H1 (cell line): ENCODE results near the gene PLPPR3. TPM values are rescaled to one million over a fixed set of nuclear protein-coding genes. Genes with fewer than 3 reads are reported as not detected.

ENCODE experiments used
- BRCA1 ChIP-seq: IDR thresholded peaks from 2 replicates; pipeline ENCODE4 v1.6.1; 2012; ENCODE audit warnings: low read depth, low read length, improper control_type of control experiment
- CBX5 ChIP-seq: fragments of 300-800, 300-1000 bp; sonication (generic); IDR thresholded peaks from 2 replicates; pipeline ENCODE4 v1.7.1; 2016; ENCODE audit warnings: antibody characterized with exemption, low read length, low read depth
- CHD1 ChIP-seq: IDR thresholded peaks from 2 replicates; pipeline ENCODE4 v1.6.1; 2012; ENCODE audit warnings: low read depth, low read length, improper control_type of control experiment
- CTBP2 ChIP-seq: IDR thresholded peaks from 2 replicates; pipeline ENCODE4 v1.7.0; 2011; ENCODE audit warnings: borderline replicate concordance, mild to moderate bottlenecking, moderate library complexity, mixed read lengths, low read length; ENCODE audit not compliant: insufficient read depth, insufficient read length
- EGR1 ChIP-seq: IDR thresholded peaks from 2 replicates; pipeline ENCODE4 v1.6.1; 2011; ENCODE audit warnings: low read depth, low read length, borderline replicate concordance
- GABPA ChIP-seq: IDR thresholded peaks from 2 replicates; pipeline ENCODE4 v1.6.1; 2011; ENCODE audit warnings: mild to moderate bottlenecking, low read length, moderate library complexity, borderline replicate concordance; ENCODE audit not compliant: insufficient read depth
- GTF2F1 ChIP-seq: IDR thresholded peaks from 2 replicates; pipeline ENCODE4 v1.6.1; 2012; ENCODE audit warnings: low read depth, low read length, improper control_type of control experiment, borderline replicate concordance
- JUN ChIP-seq: IDR thresholded peaks from 2 replicates; pipeline ENCODE4 v1.6.1; 2011; ENCODE audit warnings: low read depth, mild to moderate bottlenecking, improper control_type of control experiment, low read length
- JUND ChIP-seq: IDR thresholded peaks from 2 replicates; pipeline ENCODE4 v1.6.1; 2011; ENCODE audit warnings: mild to moderate bottlenecking, improper control_type of control experiment, low read length
- KDM4A ChIP-seq: IDR thresholded peaks from one replicate; pipeline ENCODE4 v1.7.1; 2012; ENCODE audit warnings: low read depth, mild to moderate bottlenecking, moderate library complexity, low read length, inconsistent platforms; ENCODE audit not compliant: severe bottlenecking
- KDM5A ChIP-seq: fragments of 200-600 bp; IDR thresholded peaks from 2 replicates; pipeline ENCODE4 v1.7.1; 2012; ENCODE audit warnings: mild to moderate bottlenecking, low read length, inconsistent platforms, mixed read lengths
- NANOG ChIP-seq: IDR thresholded peaks from 2 replicates; pipeline ENCODE4 v1.6.1; 2011; ENCODE audit warnings: low read length, low read depth, mild to moderate bottlenecking, inconsistent platforms; ENCODE audit not compliant: insufficient read depth, poor library complexity, severe bottlenecking
- SAP30 ChIP-seq: fragments of 300-600 bp; sonication (generic); IDR thresholded peaks from 2 replicates; pipeline ENCODE4 v1.7.1; 2012; ENCODE audit warnings: low read length, moderate library complexity, mild to moderate bottlenecking, inconsistent platforms; ENCODE audit not compliant: insufficient read depth, insufficient replicate concordance
- SIN3A ChIP-seq, 2 experiments: IDR thresholded peaks in 1 of 2; conservative IDR thresholded peaks in 1 of 2; 2 replicates each; pipeline ENCODE4 v1.6.1; 2011 to 2012; ENCODE audit warnings: low read length in 2 of 2, improper control_type of control experiment in 1 of 2, low read depth in 1 of 2, mild to moderate bottlenecking in 1 of 2
- SP1 ChIP-seq: IDR thresholded peaks from 2 replicates; pipeline ENCODE4 v1.6.1; 2011; ENCODE audit warnings: low read depth, low read length
- SP4 ChIP-seq: IDR thresholded peaks from 2 replicates; pipeline ENCODE4 v1.6.1; 2012; ENCODE audit warnings: low read length, inconsistent platforms
- SUZ12 ChIP-seq: fragments of 200-600 bp; sonication (generic); IDR thresholded peaks from 2 replicates; pipeline ENCODE4 v1.6.1; 2012; ENCODE audit warnings: mild to moderate bottlenecking, inconsistent platforms, low read length, moderate library complexity, mixed read lengths
- TCF12 ChIP-seq: IDR thresholded peaks from 2 replicates; pipeline ENCODE4 v1.6.1; 2011; ENCODE audit warnings: low read depth, mild to moderate bottlenecking, low read length
- ZNF274 ChIP-seq: IDR thresholded peaks from 2 replicates; pipeline ENCODE4 v1.7.0; 2012; ENCODE audit warnings: low read length, borderline replicate concordance; ENCODE audit errors: extremely low read depth
- polyA plus RNA-seq, 7 experiments: library from polyadenylated mRNA; depleted of rRNA in 3 of 7; stranded (reverse) in 5 of 7; unstranded in 2 of 7; fragments of >200 nt in 5 of 7; fragments of 200-250 nt in 2 of 7; gene quantifications; 1 replicate in 5 of 7; 2 replicates in 1 of 7; 4 replicates in 1 of 7; pipeline versions ENCODE4 v1.2.1 to v1.2.3, GENCODE V29; 2011 to 2013; ENCODE audit warnings: missing spikeins in 2 of 7, mixed read lengths in 2 of 7
- total RNA-seq: library from RNA; stranded (reverse); fragmentation: NEBNext Ultra II Directional; extraction: Animal tissue kit (Norgen Biotek cat#: 25700); gene quantifications from 2 replicates; pipeline ENCODE4 v1.2.1, GENCODE V29; 2021
- TF ChIP-seq, protein P1 (sequence below): IDR thresholded peaks from 2 replicates; pipeline ENCODE4 v1.6.1; 2012; ENCODE audit warnings: low read length, inconsistent platforms
- TF ChIP-seq, protein P2 (sequence below): IDR thresholded peaks from 2 replicates; pipeline ENCODE4 v1.6.1; 2012; ENCODE audit warnings: inconsistent platforms

Gene PLPPR3
- total and polyA plus RNA-seq, 2 of the 8 experiments (the other 6 are each of a cell fraction or from before 2014, with no cell fraction given) = 71.7 to 76.4 TPM

DNA sequence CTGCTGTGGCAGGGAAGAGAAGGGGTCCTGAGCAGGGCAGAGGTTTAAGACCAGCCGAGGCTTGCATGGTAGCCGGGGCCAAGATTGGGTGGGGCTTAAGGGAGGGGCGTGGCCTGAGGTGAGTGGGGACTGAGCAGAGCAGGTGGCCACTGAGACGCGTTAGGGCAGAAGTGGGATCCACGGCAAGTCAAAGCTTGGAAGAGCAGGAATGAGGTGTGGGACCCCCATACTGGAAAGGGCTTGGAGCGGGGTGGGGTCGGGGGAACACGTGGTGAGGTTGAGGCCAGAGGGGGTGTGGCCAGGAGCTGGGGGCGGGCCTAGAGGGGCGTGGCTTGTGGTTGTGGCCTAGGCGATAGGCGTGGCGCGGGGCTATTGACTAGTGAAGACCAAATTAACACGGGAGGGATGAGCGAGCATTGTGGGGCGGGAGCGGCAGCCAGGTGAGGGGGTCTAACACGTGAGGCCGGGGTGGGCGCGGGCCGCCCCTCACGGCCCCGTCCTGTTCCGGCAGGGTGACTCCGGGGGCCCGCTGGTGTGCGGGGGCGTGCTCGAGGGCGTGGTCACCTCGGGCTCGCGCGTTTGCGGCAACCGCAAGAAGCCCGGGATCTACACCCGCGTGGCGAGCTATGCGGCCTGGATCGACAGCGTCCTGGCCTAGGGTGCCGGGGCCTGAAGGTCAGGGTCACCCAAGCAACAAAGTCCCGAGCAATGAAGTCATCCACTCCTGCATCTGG, 41.0 kb upstream of the PLPPR3 start (continued):
- no peak for TF ChIP-seq ZNF274
- peak; percentile 87 for TF ChIP-seq EGR1
- no peak for TF ChIP-seq NANOG
- no peak for TF ChIP-seq JUN
- TF ChIP-seq KDM4A = peak; percentile 74
- no peak for TF ChIP-seq CHD1
- TF ChIP-seq, protein P1, sequence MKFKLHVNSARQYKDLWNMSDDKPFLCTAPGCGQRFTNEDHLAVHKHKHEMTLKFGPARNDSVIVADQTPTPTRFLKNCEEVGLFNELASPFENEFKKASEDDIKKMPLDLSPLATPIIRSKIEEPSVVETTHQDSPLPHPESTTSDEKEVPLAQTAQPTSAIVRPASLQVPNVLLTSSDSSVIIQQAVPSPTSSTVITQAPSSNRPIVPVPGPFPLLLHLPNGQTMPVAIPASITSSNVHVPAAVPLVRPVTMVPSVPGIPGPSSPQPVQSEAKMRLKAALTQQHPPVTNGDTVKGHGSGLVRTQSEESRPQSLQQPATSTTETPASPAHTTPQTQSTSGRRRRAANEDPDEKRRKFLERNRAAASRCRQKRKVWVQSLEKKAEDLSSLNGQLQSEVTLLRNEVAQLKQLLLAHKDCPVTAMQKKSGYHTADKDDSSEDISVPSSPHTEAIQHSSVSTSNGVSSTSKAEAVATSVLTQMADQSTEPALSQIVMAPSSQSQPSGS = no peak
- no peak for TF ChIP-seq JUND
- TF ChIP-seq SIN3A (conservative IDR thresholded peaks at IDR 0.05 in 1 of 2, IDR thresholded peaks at IDR 0.05 in 1 of 2; ENCODE audit: low read depth in 1 of 2, low read length in 2 of 2) = no peak
- no peak for TF ChIP-seq SUZ12
- peak; percentile 36; the same call in 1 of the 2 replicates for TF ChIP-seq SP4
- no peak for TF ChIP-seq BRCA1
- no peak for TF ChIP-seq SAP30
- peak; percentile 16; the same call in 1 of the 2 replicates for TF ChIP-seq SP1
- no peak for TF ChIP-seq TCF12
- no peak for TF ChIP-seq CBX5
- TF ChIP-seq GTF2F1 = no peak
- no peak for TF ChIP-seq GABPA
- no peak for TF ChIP-seq KDM5A
- TF ChIP-seq, protein P2, sequence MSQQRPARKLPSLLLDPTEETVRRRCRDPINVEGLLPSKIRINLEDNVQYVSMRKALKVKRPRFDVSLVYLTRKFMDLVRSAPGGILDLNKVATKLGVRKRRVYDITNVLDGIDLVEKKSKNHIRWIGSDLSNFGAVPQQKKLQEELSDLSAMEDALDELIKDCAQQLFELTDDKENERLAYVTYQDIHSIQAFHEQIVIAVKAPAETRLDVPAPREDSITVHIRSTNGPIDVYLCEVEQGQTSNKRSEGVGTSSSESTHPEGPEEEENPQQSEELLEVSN = peak; percentile 55
- no peak for TF ChIP-seq CTBP2
